M059J (cell line): ENCODE results near the gene TIMD4. TPM values are rescaled to one million over a fixed set of nuclear protein-coding genes. Genes with fewer than 3 reads are reported as not detected.

Source experiments
- total RNA-seq: library from RNA; depleted of rRNA; stranded (reverse); fragments of >200 nt; shearing (Covaris generic); gene quantifications from 2 replicates; pipeline ENCODE4 v1.2.3, GENCODE V29; 2014; rRNA removed

TIMD4 gene
- total RNA-seq, 1 experiment from 2014 or later = not detected

Other genes with a start within 250 kb of the TIMD4 start
- gene PPP1R2B, start 112.9 kb downstream of the TIMD4 start, total RNA-seq = 0.07 and 0.10 TPM in 2 replicates
- gene HAVCR1, start 95.9 kb upstream of the TIMD4 start, total RNA-seq = not detected in 2 replicates
- gene HAVCR2, start 145.8 kb upstream of the TIMD4 start, total RNA-seq = 0.84 and 3.9 TPM in 2 replicates
- gene MED7, start 179.6 kb upstream of the TIMD4 start, total RNA-seq = 13.7 and 16.3 TPM in 2 replicates
- not detected in 2 replicates for gene GARIN3, start 203.0 kb upstream of the TIMD4 start, total RNA-seq
- 0.10 TPM in 1 of 2 replicates, not detected in the other for gene ITK, start 217.6 kb upstream of the TIMD4 start, total RNA-seq